Caki2 (cell line): Measurements from ENCODE around the gene ABCC6. TPM values are rescaled to one million over a fixed set of nuclear protein-coding genes. Genes with fewer than 3 reads are reported as not detected.
"Not testable (repeated sequence)": the region's sequence is repeated elsewhere in the genome, so short reads cannot be mapped to it uniquely, and the experiment has no call there.

Experiments used
- DNase-seq: peaks from one replicate; pipeline ENCODE4 v3.0.0-alpha.2; 2015; ENCODE audit warnings: low read depth
- in situ Hi-C: cut with HindIII; loops from 2 replicates; pipeline ENCODE4 v1.10.0; 2016; ENCODE audit warnings: low sequenced_read_pairs, low pct_unique_long_range_greater_than_20kb, mixed read lengths
- total RNA-seq: library from RNA; depleted of rRNA; stranded (reverse); fragments of >200 nt; shearing (Covaris generic); gene quantifications from 2 replicates; pipeline ENCODE4 v1.2.3, GENCODE V29; 2014; ENCODE audit warnings: low replicate concordance

ABCC6 gene
- total RNA-seq, 1 experiment from 2014 or later = 0.03 TPM

DNA sequence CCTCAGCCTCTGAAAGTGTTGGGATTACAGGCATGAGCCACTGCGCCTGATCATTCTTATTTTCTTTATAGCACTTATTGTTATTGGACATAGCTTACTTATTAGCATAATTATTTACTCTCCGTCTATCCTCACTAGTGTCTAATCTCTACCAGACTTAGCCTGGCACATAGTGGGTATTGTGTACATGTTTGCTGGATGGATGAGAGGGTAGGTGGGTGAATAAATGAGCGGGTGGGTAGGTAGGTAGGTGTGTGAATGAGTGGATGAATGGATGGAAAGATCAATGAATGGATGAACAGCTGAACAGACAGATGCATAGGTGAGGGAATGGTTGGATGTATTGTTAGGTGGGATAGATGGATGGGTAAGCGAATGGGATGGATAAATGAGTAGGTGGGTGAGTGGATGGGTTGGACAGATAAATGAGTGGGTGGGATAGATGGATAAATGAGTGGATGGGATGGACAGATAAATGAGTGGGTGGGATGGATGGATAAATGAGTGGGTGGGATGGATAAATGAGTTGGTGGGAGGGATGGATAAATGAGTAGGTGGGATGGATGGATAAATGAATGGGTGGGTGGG is 51.9 kb downstream of the ABCC6 start:
- in situ Hi-C loops = no loop called here
- no peak for DNase-seq

GRCh38 chr16:16169615-16170014 is 53.7 kb downstream of the ABCC6 start:
- no peak for DNase-seq
- in situ Hi-C loops = no loop called here

DNA sequence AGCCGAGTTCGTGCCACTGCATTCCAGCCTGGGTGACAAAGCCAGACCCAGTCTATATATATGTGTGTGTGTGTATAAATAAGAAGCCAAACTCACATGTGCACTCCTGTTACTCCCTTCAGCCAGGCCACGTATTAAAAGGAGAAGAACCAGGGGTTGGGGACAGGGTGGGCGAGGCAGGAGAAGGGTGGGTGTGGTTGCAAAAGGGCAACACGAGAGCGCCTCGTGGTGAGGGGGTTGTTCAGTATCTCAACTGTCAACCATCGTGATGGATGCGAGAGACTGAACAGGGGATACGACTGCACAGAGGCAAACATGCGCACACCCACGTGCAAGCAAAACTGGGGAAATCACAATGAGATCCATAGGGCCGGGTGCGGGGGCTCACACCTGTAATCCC is 54.9 kb downstream of the ABCC6 start:
- in situ Hi-C loops = no loop called here
- DNase-seq = no peak

GRCh38 chr16:16167927-16168326 is 55.4 kb downstream of the ABCC6 start:
- DNase-seq = no peak
- in situ Hi-C loops = no loop called here

- DNase-seq = no peak
- in situ Hi-C loops = no loop called here
Observed at GRCh38 chr16:16166949-16167348, 56.3 kb downstream of the ABCC6 start.

DNA sequence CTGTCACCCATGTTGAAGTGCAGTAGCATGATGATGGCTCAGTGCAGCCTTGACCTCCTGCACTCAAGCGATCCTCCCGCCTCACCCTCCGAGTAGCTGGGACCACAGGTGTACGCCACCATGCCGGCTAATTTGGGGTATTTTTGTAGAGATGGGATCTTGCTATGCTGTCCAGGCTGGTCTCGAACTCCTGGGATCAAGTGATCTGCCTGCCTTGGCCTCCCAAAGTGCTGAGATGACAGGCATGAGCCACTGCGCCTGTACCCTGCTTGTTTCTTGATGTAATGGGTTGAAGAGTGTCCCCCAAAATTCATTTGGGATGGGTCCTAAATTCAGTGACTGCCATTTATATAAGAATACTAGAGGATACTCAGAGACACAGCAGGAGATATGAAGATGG is 57.2 kb downstream of the ABCC6 start:
- in situ Hi-C loops = no loop called here

DNA sequence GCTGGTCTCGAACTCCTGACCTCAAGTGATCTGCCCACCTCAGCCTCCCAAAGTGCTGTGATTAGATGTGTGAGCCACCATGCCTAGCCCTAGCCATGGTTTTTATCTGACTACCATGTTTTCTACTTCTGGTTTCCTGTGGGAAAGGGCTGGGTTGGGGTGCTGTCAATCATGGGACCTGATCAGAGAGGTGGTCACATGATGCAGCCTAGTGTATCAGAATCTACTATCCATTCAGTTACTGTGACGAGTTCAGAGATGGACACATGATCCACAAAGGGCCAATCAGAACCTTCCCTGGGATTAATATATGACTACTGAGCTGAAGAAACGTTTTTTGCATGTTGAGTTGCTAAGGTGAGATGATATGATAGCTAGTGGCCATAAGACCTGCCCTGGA is 59.1 kb downstream of the ABCC6 start:
- no peak for DNase-seq
- in situ Hi-C loops = no loop called here

More for the DNA sequence above, 57.2 kb downstream of the ABCC6 start:
- no peak for DNase-seq

DNA sequence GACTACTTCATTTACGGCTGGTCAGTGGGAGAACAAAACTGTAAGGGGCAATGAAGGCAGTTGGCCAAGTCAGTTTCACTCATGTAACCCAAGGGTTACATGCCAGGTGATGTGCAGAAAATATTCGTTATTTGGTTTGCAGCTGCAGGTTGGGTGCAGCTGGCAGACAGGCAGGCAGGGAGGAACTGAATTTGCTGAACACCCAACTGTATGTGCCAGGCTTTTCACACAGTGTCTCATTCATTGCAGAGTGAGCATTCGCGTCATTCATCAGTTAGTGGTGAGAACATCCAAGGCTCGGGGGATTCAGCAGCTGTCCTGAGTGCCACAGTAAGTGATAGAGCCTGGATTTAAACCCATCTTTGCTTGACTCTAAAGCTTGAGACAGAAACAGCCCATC is 59.7 kb downstream of the ABCC6 start:
- DNase-seq = no peak
- in situ Hi-C loops = no loop called here

DNA sequence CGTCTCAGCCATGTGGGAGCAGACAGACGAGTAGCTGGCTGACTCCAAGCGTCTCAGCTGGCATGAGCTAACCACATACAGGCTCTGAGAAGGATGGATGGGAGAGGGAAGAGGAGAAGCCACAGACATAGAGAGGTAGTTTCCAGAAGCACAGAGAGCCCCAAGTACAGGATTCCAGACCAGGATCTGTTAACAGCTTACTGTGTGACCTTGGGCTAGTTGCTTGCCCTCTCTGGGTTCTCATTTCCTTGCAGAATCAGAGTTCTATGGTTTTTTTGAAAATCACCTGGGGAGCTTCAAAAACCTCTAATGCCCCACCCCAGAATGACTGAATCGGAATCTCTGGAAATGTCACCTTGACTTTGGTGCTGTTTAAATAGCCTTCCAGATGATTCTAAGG is 60.2 kb downstream of the ABCC6 start:
- in situ Hi-C loops = no loop called here
- no peak for DNase-seq

DNA sequence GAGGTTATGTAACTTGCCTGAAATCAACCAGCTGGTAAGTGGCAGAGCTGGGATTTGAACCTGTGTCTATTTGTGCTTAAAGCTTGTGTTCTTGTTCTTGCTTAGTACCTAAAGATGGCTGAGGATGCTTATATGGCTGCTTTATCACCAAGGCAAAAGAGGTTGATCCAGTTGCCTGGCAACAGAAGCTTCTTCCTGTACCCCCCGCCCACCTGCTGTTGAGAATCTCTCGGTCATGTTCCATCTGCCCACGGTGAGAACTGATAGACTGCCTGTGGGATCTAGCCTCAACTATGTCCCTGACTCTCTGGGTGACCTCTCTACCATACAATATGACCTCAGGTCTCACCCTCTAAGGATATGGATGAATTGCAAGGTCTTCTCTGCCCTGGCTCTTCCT is 60.7 kb downstream of the ABCC6 start:
- in situ Hi-C loops = no loop called here
- DNase-seq = no peak

- in situ Hi-C loops, DNase-seq: not testable (repeated sequence)
Observed at GRCh38 chr16:16161840-16162239, 61.5 kb downstream of the ABCC6 start.

DNA sequence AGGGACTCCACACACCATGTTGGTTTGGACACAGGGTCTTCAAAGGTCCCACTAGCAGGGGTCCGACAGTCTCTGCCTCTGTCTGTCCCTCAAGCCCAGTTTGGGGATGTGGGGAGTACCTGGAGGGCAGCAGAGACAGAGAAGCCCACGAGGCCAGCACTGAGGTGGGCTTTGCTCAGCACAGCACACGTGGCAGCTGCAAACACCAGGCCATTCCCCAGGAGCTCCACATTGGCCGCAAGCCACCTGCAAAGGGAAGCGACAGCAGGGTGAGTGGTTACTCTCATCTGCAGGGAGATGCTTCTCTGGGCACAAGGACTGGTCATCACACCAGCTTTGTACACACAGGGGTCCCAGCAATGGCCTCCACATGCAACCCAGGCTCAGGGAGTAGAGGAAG is 62.0 kb downstream of the ABCC6 start:
- in situ Hi-C loops = no loop called here

GRCh38 chr16:16159662-16160061 is 63.6 kb downstream of the ABCC6 start:
- DNase-seq = no peak
- in situ Hi-C loops = no loop called here

More for the DNA sequence above, 62.0 kb downstream of the ABCC6 start:
- no peak for DNase-seq

GRCh38 chr16:16158741-16159374 is 64.4 kb downstream of the ABCC6 start:
- in situ Hi-C loops = no loop called here
- no peak for DNase-seq

DNA sequence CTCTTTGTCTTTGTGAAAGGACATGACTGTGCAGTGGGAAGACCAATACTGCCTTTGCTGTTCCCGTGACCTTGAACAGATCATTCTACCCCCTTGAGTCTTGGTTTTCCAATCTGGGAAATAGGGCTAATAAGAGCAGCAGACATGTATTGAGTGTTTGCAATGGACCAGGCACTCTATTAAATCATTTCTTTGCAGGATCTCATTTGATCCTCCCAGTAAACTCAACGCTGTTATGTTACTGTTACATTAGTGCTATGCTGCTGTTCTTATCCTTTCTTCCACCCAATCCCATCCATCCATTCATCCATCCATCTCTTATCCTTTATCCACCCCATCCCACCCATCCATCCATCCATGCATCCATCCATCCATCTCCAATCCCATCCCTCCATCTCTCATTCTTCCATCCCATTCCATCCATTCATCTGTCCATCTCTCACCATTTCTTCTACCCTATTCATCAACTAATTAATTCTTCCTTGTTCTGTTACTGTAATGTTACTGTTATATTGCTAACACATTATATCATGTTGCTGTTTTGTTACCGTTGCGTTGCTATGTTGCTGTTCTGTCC is 65.1 kb downstream of the ABCC6 start:
- in situ Hi-C loops = no loop called here
- DNase-seq = no peak

DNA sequence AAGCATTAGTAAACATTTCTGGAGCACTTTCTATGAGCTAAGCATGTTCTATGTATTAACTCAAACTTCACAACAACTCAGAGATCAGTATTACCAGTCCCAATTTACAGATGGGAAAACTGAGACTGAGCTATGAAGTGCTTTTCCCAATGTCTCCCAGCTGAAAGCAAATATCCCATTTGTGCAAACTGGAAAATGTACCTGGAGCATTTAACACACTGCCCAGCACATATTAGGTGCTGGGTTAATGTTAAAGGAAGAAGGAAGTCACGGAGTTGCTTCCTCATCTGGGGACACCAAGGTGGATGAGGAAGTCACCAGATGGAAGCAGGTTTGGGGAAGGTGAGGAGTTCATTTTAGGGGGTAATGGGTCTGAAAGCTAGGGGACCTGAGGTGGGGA is 66.1 kb downstream of the ABCC6 start:
- in situ Hi-C loops = no loop called here
- DNase-seq = no peak

DNA sequence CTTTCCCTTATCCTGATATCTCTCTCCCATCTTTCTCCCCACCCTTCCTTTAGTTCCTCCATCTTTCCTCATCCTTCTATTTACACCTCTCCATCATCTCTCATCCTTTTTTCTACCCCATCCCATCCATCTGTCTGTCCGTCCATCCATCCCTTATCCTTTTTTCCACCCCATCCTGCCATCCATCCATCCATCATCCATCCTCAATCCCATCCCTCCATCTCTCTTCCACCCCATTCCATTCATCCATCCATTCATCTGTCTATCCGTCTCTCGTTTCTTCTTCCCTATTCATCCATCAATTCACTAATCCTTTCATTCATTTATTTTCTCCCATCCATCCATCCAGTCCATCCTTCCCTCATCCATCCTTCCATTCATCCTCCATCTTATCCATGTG is 68.1 kb downstream of the ABCC6 start:
- in situ Hi-C loops = no loop called here

DNA sequence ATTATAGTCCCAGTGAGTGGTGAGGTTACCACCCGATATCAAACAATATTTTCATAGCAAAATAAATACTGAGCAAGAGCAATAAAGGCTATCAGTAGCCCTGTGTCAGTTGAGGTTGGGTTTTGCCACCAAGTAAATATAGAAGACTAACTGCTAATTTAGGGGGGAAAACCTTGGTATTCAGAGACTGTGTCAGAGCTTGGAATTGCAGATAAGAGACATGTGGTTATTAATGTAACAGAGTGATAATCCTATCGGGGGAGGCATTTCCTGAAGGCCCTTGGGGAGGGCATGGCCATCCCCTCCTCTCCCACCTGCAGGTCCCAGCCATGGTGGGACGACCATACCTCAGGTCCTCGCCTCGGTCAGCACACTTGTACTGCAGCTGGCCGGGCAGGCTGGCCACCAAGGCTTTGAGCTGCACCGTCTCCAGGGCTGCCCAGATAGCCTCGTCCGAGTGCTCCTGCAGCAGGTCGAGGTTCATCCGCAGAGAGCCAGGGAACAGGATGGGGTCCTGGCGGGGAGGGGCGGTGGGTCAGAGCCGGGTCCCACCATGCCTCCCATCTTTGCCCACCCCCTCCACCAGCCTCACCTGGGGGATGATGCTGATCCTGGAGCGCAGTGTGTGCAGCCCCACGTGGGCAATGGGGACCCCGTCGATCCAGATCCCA is 68.9 kb downstream of the ABCC6 start:
- in situ Hi-C loops = no loop called here

More for the DNA sequence above, 68.1 kb downstream of the ABCC6 start:
- DNase-seq = no peak

GRCh38 chr16:16153000-16153399 is 70.3 kb downstream of the ABCC6 start:
- in situ Hi-C loops, DNase-seq: not testable (repeated sequence)

More for the DNA sequence above, 68.9 kb downstream of the ABCC6 start:
- no peak for DNase-seq
